Measurements from ENCODE around the gene GOLIM4.

Gene GOLIM4

DNA sequence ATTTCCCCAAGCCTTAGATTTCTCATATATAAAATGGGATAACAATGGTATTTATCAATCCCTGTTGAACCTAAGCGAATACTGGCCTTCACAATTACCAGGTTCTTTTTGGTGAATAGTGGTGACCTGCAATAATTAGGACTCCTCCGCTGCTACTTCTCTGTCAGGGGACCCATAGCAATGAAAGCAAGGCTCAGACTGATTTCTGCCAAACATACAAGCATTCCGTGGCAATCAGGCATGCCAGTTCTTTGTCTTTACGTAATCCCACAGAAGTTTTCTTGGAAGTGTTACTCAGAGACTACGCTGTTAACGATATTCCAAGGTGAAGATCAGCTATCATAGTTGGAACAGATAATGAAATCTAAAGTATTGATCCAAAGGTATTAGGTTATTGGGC lies 105.7 kb downstream of the GOLIM4 start:
- H3K4me3 ChIP-seq (replicated peaks in 1 of 2; ENCODE audit: low read depth in 2 of 2, low read length in 2 of 2), result no peak overlapping the region
- no peak for TF ChIP-seq CTCF (IDR thresholded peaks at IDR 0.05; ENCODE audit: low read depth, low read length)
- no peak for DNase-seq (ENCODE audit: low read depth in 2 of 2)

DNA sequence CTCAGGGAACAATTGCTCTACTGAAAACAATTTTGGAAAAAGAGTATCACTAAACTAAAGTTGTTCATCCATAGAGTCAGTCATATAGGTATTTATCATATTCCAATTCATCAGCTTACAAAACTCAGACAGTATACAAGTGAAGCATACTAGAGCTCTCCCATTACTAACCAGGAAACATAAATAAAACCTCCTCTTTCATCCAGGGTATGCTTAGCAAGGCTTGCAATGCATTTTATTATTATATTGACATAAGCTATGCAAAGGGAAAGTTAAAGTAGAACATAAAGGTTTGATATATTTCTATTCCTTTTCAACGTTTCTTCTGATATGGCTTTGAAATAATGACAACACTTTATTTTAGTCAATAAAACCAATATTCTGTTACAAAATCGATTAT lies 106.7 kb downstream of the GOLIM4 start:
- no peak overlapping the region for H3K4me3 ChIP-seq (replicated peaks in 1 of 2; ENCODE audit: low read depth in 2 of 2, low read length in 2 of 2)
- no peak for DNase-seq (ENCODE audit: low read depth in 2 of 2)
- TF ChIP-seq CTCF (IDR thresholded peaks at IDR 0.05; ENCODE audit: low read depth, low read length), result no peak

- TF ChIP-seq CTCF (IDR thresholded peaks at IDR 0.05; ENCODE audit: low read depth, low read length), result no peak
- H3K4me3 ChIP-seq (replicated peaks in 1 of 2; ENCODE audit: low read depth in 2 of 2, low read length in 2 of 2), result no peak overlapping the region
- no peak for DNase-seq (ENCODE audit: low read depth in 2 of 2)
Measured at GRCh38 chr3:167983583-167983982, 112.1 kb downstream of the GOLIM4 start.

DNA sequence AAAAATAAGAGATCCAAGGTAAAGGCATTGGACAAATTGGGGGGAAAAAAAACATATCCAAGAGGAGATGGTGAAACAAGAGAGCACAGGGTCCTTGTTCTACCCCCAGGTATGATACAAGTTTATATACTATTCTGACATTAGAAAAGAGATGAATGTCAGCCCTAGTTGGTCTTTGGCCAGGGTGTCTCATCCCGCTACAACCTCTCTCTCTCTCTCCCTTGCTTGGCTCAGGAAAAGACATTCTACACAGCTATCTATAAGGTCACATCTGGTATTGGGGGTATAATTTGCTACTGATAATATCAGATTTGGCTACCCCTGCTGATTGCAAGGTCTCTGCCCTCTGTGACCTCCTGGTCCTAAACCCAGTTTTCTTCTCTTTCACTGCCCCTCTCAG lies 117.2 kb downstream of the GOLIM4 start:
- TF ChIP-seq CTCF (IDR thresholded peaks at IDR 0.05; ENCODE audit: low read depth, low read length), result no peak
- H3K4me3 ChIP-seq (replicated peaks in 1 of 2; ENCODE audit: low read depth in 2 of 2, low read length in 2 of 2), result no peak overlapping the region
- no peak for DNase-seq (ENCODE audit: low read depth in 2 of 2)

GRCh38 chr3:167978071-167978470 lies 117.7 kb downstream of the GOLIM4 start:
- no peak overlapping the region for H3K4me3 ChIP-seq (replicated peaks in 1 of 2; ENCODE audit: low read depth in 2 of 2, low read length in 2 of 2)
- TF ChIP-seq CTCF (IDR thresholded peaks at IDR 0.05; ENCODE audit: low read depth, low read length), result no peak
- DNase-seq (ENCODE audit: low read depth in 2 of 2), result peak in 1 of 2 donors; percentile 22

- DNase-seq (ENCODE audit: low read depth in 2 of 2), result peak; percentile 29 to 35
- no peak overlapping the region for H3K4me3 ChIP-seq (replicated peaks in 1 of 2; ENCODE audit: low read depth in 2 of 2, low read length in 2 of 2)
- no peak for TF ChIP-seq CTCF (IDR thresholded peaks at IDR 0.05; ENCODE audit: low read depth, low read length)
Measured at GRCh38 chr3:167976516-167977361, 119.0 kb downstream of the GOLIM4 start.
